NCI-H82 (cell line): Measurements from ENCODE around the gene MALRD1.
"Not testable (repeated sequence)": the region's sequence is repeated elsewhere in the genome, so short reads cannot be mapped to it uniquely, and the experiment has no call there.

Source experiments
- DNase-seq: peaks from one replicate; lab custom pipeline; 2025; lab: John Stamatoyannopoulos, UW

The MALRD1 gene

GRCh38 chr10:19713159-19713558 is 664.6 kb downstream of the MALRD1 start:
- no peak for DNase-seq

- peak; percentile 6 for DNase-seq
These were observed 665.4 kb downstream of the MALRD1 start for GRCh38 chr10:19713800-19714525.

GRCh38 chr10:19719284-19719683 is 670.7 kb downstream of the MALRD1 start:
- DNase-seq, result no peak

GRCh38 chr10:19724287-19724686 is 675.7 kb downstream of the MALRD1 start:
- no peak for DNase-seq

GRCh38 chr10:19728376-19728775 is 679.8 kb downstream of the MALRD1 start:
- peak; percentile 2 for DNase-seq

GRCh38 chr10:19728964-19729363 is 680.4 kb downstream of the MALRD1 start:
- peak; percentile 8 for DNase-seq

GRCh38 chr10:19730167-19730906 is 681.7 kb downstream of the MALRD1 start:
- no peak for DNase-seq

- DNase-seq, result no peak
These were observed 682.3 kb downstream of the MALRD1 start for GRCh38 chr10:19730907-19731217.

- no peak for DNase-seq
These were observed 683.0 kb downstream of the MALRD1 start for GRCh38 chr10:19731560-19731959.

- DNase-seq, result no peak
These were observed 689.8 kb downstream of the MALRD1 start for GRCh38 chr10:19738440-19738839.

- DNase-seq, result not testable (repeated sequence)
These were observed 690.6 kb downstream of the MALRD1 start for GRCh38 chr10:19739232-19739631.

GRCh38 chr10:19742144-19742543 is 693.5 kb downstream of the MALRD1 start:
- not testable (repeated sequence) for DNase-seq

- DNase-seq, result no peak
These were observed 697.1 kb downstream of the MALRD1 start for GRCh38 chr10:19745672-19746071.

- DNase-seq, result no peak
These were observed 700.7 kb downstream of the MALRD1 start for GRCh38 chr10:19749185-19749729.

- DNase-seq, result no peak
These were observed 702.4 kb downstream of the MALRD1 start for GRCh38 chr10:19750972-19751371.

- DNase-seq, result no peak
These were observed 708.3 kb downstream of the MALRD1 start for GRCh38 chr10:19756919-19757318.

- DNase-seq, result no peak
These were observed 713.4 kb downstream of the MALRD1 start for GRCh38 chr10:19762026-19762425.

- no peak for DNase-seq
These were observed 715.5 kb downstream of the MALRD1 start for GRCh38 chr10:19764111-19764510.

GRCh38 chr10:19767876-19768275 is 719.3 kb downstream of the MALRD1 start:
- peak; percentile 6 for DNase-seq

GRCh38 chr10:19769826-19770225 is 721.2 kb downstream of the MALRD1 start:
- not testable (repeated sequence) for DNase-seq

- DNase-seq, result no peak
These were observed 724.4 kb downstream of the MALRD1 start for GRCh38 chr10:19772972-19773371.

- DNase-seq, result no peak
These were observed 726.7 kb downstream of the MALRD1 start for GRCh38 chr10:19775296-19775695.

GRCh38 chr10:19777806-19778205 is 729.2 kb downstream of the MALRD1 start:
- no peak for DNase-seq
